ENCODE measurements around the gene SF3A2.

The SF3A2 gene

GRCh38 chr19:2226051-2226839 is 10.4 kb upstream of the SF3A2 start:
- no peak overlapping the region for H3K4me3 ChIP-seq (replicated peaks; ENCODE audit: low read depth, low read length)
- TF ChIP-seq, protein P1, sequence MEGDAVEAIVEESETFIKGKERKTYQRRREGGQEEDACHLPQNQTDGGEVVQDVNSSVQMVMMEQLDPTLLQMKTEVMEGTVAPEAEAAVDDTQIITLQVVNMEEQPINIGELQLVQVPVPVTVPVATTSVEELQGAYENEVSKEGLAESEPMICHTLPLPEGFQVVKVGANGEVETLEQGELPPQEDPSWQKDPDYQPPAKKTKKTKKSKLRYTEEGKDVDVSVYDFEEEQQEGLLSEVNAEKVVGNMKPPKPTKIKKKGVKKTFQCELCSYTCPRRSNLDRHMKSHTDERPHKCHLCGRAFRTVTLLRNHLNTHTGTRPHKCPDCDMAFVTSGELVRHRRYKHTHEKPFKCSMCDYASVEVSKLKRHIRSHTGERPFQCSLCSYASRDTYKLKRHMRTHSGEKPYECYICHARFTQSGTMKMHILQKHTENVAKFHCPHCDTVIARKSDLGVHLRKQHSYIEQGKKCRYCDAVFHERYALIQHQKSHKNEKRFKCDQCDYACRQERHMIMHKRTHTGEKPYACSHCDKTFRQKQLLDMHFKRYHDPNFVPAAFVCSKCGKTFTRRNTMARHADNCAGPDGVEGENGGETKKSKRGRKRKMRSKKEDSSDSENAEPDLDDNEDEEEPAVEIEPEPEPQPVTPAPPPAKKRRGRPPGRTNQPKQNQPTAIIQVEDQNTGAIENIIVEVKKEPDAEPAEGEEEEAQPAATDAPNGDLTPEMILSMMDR (IDR thresholded peaks at IDR 0.05; ENCODE audit: low read depth, low read length, missing control alignments): no peak
- DNase-seq (ENCODE audit: extremely low read depth, low read depth): no peak

DNA sequence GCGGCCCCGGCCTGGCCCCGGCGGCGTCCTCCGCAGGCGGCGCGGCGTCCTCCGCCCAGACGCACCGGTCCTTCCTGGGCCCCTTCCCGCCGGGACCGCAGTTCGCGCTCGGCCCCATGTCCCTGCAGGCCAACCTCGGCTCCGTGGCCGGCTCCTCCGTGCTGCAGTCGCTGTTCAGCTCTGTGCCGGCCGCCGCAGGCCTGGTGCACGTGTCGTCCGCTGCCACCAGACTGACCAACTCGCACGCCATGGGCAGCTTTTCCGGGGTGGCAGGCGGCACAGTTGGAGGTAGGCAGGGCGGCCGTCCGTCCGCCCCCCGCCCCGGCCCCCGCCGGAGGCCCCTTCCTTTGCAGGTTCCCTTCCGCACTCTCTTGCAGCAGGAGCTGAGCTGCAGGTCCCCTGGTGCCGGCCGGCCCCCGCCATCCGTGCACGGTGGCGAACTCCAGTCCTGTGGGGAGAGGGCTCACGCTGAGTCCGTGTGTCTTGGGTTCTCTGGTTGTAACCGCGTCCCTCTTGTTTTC is 9.7 kb upstream of the SF3A2 start:
- DNase-seq (ENCODE audit: extremely low read depth, low read depth): no peak
- H3K4me3 ChIP-seq (replicated peaks; ENCODE audit: low read depth, low read length): no peak overlapping the region
- TF ChIP-seq, protein P1 (IDR thresholded peaks at IDR 0.05; ENCODE audit: low read depth, low read length, missing control alignments): no peak

DNA sequence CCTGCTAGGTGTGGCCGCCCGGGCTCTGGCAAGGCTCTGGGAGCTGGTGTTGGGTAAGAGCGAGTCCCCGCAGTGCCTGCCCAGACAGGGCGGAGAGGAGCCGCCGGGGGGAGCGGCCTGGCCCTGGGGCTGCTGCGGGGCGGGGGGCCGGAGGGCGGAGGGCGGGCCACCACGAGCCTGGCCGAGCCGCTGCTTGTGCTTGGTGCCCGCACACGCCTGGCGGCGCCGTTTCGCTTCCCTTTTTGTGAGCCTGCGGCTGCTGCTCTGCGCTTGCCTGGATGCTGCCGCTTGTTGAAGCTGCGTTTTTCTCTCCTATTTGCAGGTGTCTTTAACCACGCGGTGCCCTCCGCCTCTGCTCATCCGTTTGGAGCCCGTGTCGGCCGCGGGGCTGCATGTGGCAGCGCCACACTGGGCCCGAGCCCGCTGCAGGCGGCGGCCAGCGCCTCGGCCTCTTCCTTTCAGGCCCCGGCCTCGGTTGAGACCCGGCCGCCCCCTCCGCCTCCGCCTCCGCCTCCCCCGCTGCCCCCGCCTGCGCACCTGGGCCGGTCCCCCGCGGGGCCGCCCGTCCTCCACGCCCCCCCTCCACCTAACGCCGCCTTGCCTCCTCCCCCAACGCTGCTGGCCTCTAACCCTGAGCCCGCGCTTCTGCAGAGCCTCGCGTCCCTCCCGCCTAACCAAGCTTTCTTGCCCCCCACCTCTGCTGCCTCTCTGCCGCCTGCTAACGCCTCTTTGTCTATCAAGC is 9.0 kb upstream of the SF3A2 start:
- TF ChIP-seq, protein P1 (IDR thresholded peaks at IDR 0.05; ENCODE audit: low read depth, low read length, missing control alignments): no peak
- H3K4me3 ChIP-seq (replicated peaks; ENCODE audit: low read depth, low read length): no peak overlapping the region
- DNase-seq (ENCODE audit: extremely low read depth, low read depth): no peak

GRCh38 chr19:2228157-2229030 is 8.2 kb upstream of the SF3A2 start:
- TF ChIP-seq, protein P1 (IDR thresholded peaks at IDR 0.05; ENCODE audit: low read depth, low read length, missing control alignments): no peak
- H3K4me3 ChIP-seq (replicated peaks; ENCODE audit: low read depth, low read length): no peak overlapping the region
- no peak for DNase-seq (ENCODE audit: extremely low read depth, low read depth)

DNA sequence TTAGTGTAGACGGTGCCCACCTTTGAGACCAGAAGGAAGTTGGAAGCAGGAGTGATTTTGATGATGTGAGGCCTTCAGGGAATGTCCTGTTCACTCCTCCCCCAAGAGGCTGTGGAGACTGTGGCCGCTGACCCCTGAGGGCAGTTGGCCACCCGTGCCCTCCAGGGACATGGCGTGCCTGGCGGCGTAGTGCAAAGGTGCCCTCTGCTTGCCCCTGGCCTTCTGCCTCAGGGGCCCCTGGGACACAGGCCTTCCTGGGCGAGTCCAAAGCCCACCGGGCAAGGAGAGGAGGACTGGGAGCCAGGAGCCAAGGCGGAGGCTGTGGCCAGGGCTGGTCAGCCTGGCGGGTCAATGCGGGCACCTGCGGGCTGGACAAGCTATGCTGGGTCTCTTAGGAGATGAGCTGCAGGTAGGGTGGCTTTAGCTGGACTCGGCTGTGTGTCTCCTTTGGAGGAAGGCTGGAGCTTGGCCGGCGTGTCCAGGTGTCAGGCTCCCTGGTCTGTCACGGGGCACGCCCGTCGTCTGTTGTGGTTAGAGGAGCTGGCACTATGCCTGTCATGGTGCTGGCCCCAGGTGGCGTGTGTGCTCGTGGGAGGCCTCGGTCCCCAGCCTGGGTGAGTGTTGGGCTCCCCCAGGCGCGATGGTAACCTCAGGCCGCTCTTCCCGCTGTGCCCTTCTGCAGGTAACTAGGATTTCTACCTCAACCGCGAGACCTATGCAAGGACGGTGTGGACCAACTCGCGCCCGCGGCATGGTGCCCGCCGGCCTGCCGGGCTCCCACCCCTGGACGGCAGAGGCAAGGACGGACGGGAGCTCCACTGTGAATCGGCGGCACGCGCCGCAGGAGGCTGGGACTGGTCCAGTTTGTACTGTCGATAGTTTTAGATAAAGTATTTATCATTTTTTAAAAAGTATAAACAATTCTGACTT is 7.3 kb upstream of the SF3A2 start:
- TF ChIP-seq, protein P1 (IDR thresholded peaks at IDR 0.05; ENCODE audit: low read depth, low read length, missing control alignments): no peak
- H3K4me3 ChIP-seq (replicated peaks; ENCODE audit: low read depth, low read length): no peak overlapping the region
- no peak for DNase-seq (ENCODE audit: extremely low read depth, low read depth)
